PFSK-1 (cell line): ENCODE results near the gene SETDB1.

Source experiments
- POLR2AphosphoS5 ChIP-seq: IDR thresholded peaks from 2 replicates; pipeline ENCODE4 v1.6.1; 2012; ENCODE audit warnings: low read depth, mild to moderate bottlenecking, control low read depth, low read length, moderate library complexity
- SIN3A ChIP-seq: IDR thresholded peaks from 2 replicates; pipeline ENCODE4 v1.6.1; 2012; ENCODE audit warnings: mild to moderate bottlenecking, low read length, moderate library complexity, borderline replicate concordance; ENCODE audit not compliant: insufficient read depth
- TAF1 ChIP-seq: IDR thresholded peaks from 2 replicates; pipeline ENCODE4 v1.6.1; 2012; ENCODE audit warnings: low read length, control low read depth, borderline replicate concordance; ENCODE audit not compliant: insufficient read depth

- no peak for TF ChIP-seq SIN3A
- TF ChIP-seq TAF1 = no peak
- no peak for TF ChIP-seq POLR2AphosphoS5
Measured at GRCh38 chr1:150995460-150995859, 69.3 kb downstream of the SETDB1 start.
